Activated CD4-positive, alpha-beta T cell treated with anti-CD3 and anti-CD28 coated beads, Interleukin-2, Interleukin-4, amounts not matched to agents 100 ng/mL and 50 ng/mL, durations not matched to agents 16 hours and 8 hours (primary cell): ENCODE results near the gene TRAPPC1.
A peak's percentile ranks its signal among the peaks of the same experiment; 100 is the strongest.
"Not testable (repeated sequence)": the region's sequence is repeated elsewhere in the genome, so short reads cannot be mapped to it uniquely, and the experiment has no call there.

ENCODE experiments used
- DNase-seq: peaks from one replicate; pipeline ENCODE4 v3.0.0-alpha.2; 2020; ENCODE audit warnings: low spot score

The TRAPPC1 gene

GRCh38 chr17:7931709-7932482 lies at the start of gene TRAPPC1, which contains the start of gene CNTROB:
Gene TRAPPC1, minus strand, starts transcription at chr17:7931946. Its CDS starts 117 bp downstream, at chr17:7931829.
Gene CNTROB, plus strand, starts transcription at chr17:7932206. Its CDS starts 874 bp downstream, at chr17:7933080.
- DNase-seq, result peak; percentile 100

GRCh38 chr17:7977805-7978204 lies 46.1 kb upstream of the TRAPPC1 start:
- no peak for DNase-seq

- DNase-seq, result no peak
These were observed 45.3 kb upstream of the TRAPPC1 start for GRCh38 chr17:7977039-7977438.

GRCh38 chr17:7974638-7975131 lies 42.9 kb upstream of the TRAPPC1 start:
- no peak for DNase-seq

- no peak for DNase-seq
These were observed 40.5 kb upstream of the TRAPPC1 start for GRCh38 chr17:7972131-7972785.

GRCh38 chr17:7971651-7972050 lies 39.9 kb upstream of the TRAPPC1 start:
- DNase-seq, result no peak

- no peak for DNase-seq
These were observed 37.7 kb upstream of the TRAPPC1 start for GRCh38 chr17:7969433-7969832.

- no peak for DNase-seq
These were observed 36.0 kb upstream of the TRAPPC1 start for GRCh38 chr17:7967751-7968150.

- DNase-seq, result no peak
These were observed 29.7 kb upstream of the TRAPPC1 start for GRCh38 chr17:7961421-7961820.

GRCh38 chr17:7959503-7960253 lies 27.9 kb upstream of the TRAPPC1 start:
- DNase-seq, result no peak

GRCh38 chr17:7956228-7956965 lies 24.7 kb upstream of the TRAPPC1 start:
- no peak for DNase-seq

GRCh38 chr17:7955414-7956227 lies 23.9 kb upstream of the TRAPPC1 start:
- no peak for DNase-seq

GRCh38 chr17:7953266-7953665 lies 21.5 kb upstream of the TRAPPC1 start:
- DNase-seq, result not testable (repeated sequence)

- peak; percentile 81 for DNase-seq
These were observed 19.5 kb upstream of the TRAPPC1 start for GRCh38 chr17:7951143-7951792.

- no peak for DNase-seq
These were observed 18.8 kb upstream of the TRAPPC1 start for GRCh38 chr17:7950578-7950977.

- no peak for DNase-seq
These were observed 15.9 kb upstream of the TRAPPC1 start for GRCh38 chr17:7947651-7948050.

GRCh38 chr17:7946441-7946840 lies 14.7 kb upstream of the TRAPPC1 start:
- DNase-seq, result no peak

- DNase-seq, result no peak
These were observed 13.9 kb upstream of the TRAPPC1 start for GRCh38 chr17:7945651-7946050.

- DNase-seq, result no peak
These were observed 12.6 kb upstream of the TRAPPC1 start for GRCh38 chr17:7944326-7944725.

GRCh38 chr17:7943291-7943690 lies 11.5 kb upstream of the TRAPPC1 start:
- DNase-seq, result no peak
